GM12878 (cell line): ENCODE data around the gene PLD4. TPM values are rescaled to one million over a fixed set of nuclear protein-coding genes. Genes with fewer than 3 reads are reported as not detected.

Experiments used
- ATAC-seq: fragments of 200-7000 bp; cut with Tn5 transposase; 3 replicates; pipeline ENCODE4 v1.9.1; 2020; ENCODE audit warnings: mild to moderate bottlenecking, moderate library complexity
- BruUV-seq: library from RNA; stranded (reverse); fragments of 400-500 nt; replicated peaks from 2 replicates; lab custom pipeline; 2021; lab: Mats Ljungman, UMichigan
- CTCF ChIA-PET: fragments of 300-600 bp; sonication (Branson Sonifier 250); formaldehyde crosslinking; extraction: SDS; loops from one replicate; lab custom pipeline; 2021; ENCODE audit warnings: inconsistent platforms; lab: Yijun Ruan, JAX
- POLR2A ChIA-PET: fragments of 350-600 bp; formaldehyde crosslinking; extraction: SDS; loops from one replicate; lab custom pipeline; 2021; ENCODE audit warnings: inconsistent platforms; lab: Charles Lee
- RAD21 ChIA-PET: fragments of 300-600 bp; sonication (Branson Sonifier 250); formaldehyde crosslinking; loops from one replicate; lab custom pipeline; 2023; ENCODE audit warnings: antibody characterized with exemption; ENCODE audit not compliant: unreplicated experiment; lab: Charles Lee
- SMC1A ChIA-PET: fragments of 300-600 bp; sonication (Branson Sonifier 250); formaldehyde crosslinking; loops from one replicate; lab custom pipeline; 2023; ENCODE audit not compliant: unreplicated experiment, uncharacterized antibody; lab: Charles Lee
- DNase-seq: peaks from one replicate; pipeline ENCODE4 v3.0.0-alpha.2; 2011; ENCODE audit warnings: low read depth, low spot score
- FAIRE-seq: peaks from 3 replicates; lab custom pipeline; 2011; peaks lifted over from hg19 to GRCh38; lab: Jason Lieb, UNC
- H2AFZ ChIP-seq: 2 replicates; pipeline ENCODE4 v1.6.0; 2011; ENCODE audit warnings: low read depth, low read length, control low read depth; ENCODE audit not compliant: control insufficient read depth
- H3K27ac ChIP-seq: 2 replicates; pipeline ENCODE4 v1.5.1; 2011; ENCODE audit warnings: control low read depth; ENCODE audit not compliant: control insufficient read depth, insufficient read depth
- H3K27me3 ChIP-seq, 2 experiments: replicated peaks in 1 of 2; 2 replicates each; pipeline versions ENCODE4 v1.6.0 to v1.6.1; 2011; ENCODE audit warnings: low read length in 1 of 2; ENCODE audit not compliant: control insufficient read depth in 2 of 2, insufficient read depth in 2 of 2
- H3K36me3 ChIP-seq, 2 experiments: 2 replicates each; pipeline ENCODE4 v1.5.1; 2011; ENCODE audit warnings: low read length in 1 of 2; ENCODE audit not compliant: control insufficient read depth in 2 of 2, insufficient read depth in 2 of 2
- H3K4me1 ChIP-seq: 2 replicates; pipeline ENCODE4 v1.6.1; 2011; ENCODE audit warnings: mild to moderate bottlenecking, low read length, moderate library complexity, mixed read lengths; ENCODE audit not compliant: control insufficient read depth, insufficient read depth
- H3K4me2 ChIP-seq: 2 replicates; pipeline ENCODE4 v1.6.0; 2011; ENCODE audit warnings: control low read depth; ENCODE audit not compliant: control insufficient read depth, insufficient read depth
- H3K4me3 ChIP-seq: fragments of 200-600 bp; sonication (generic); 2 replicates; pipeline ENCODE4 v1.5.1; 2016
- H3K79me2 ChIP-seq: 2 replicates; pipeline ENCODE4 v1.6.0; 2011; ENCODE audit warnings: low read length; ENCODE audit not compliant: control insufficient read depth, insufficient read depth
- H3K9ac ChIP-seq: 2 replicates; pipeline ENCODE4 v1.8.0; 2011; ENCODE audit warnings: low read length, control low read depth, mixed read lengths; ENCODE audit not compliant: control insufficient read depth, insufficient read depth
- H3K9me3 ChIP-seq: replicated peaks from 3 replicates; pipeline ENCODE4 v1.5.1; 2011; ENCODE audit warnings: mild to moderate bottlenecking, low read length; ENCODE audit not compliant: control insufficient read depth, insufficient read depth
- H4K20me1 ChIP-seq: 2 replicates; pipeline ENCODE4 v1.6.0; 2011; ENCODE audit not compliant: control insufficient read depth, insufficient read depth
- MTA3 ChIP-seq: IDR thresholded peaks from 2 replicates; pipeline ENCODE4 v1.6.1; 2012; ENCODE audit warnings: low read length, inconsistent platforms, borderline replicate concordance
- NR2F1 ChIP-seq: fragments of 450-650 bp; conservative IDR thresholded peaks from 2 replicates; pipeline ENCODE4 v1.6.1; 2017; ENCODE audit warnings: mild to moderate bottlenecking
- PAX8 ChIP-seq: fragments of 450-650 bp; IDR thresholded peaks from 2 replicates; pipeline ENCODE4 v1.6.1; 2017; ENCODE audit warnings: mild to moderate bottlenecking, moderate library complexity
- WGBS: methylation state at CpG from one replicate; pipeline ENCODE4 v1.1.6; 2016; ENCODE audit warnings: low lambda C conversion rate; ENCODE audit not compliant: insufficient replicate concordance, insufficient coverage; ENCODE audit errors: missing lambda C conversion rate; 5-methylcytosine and 5-hydroxymethylcytosine counted together
- in situ Hi-C: fragments of 300-500 bp; cut with MboI; formaldehyde crosslinking; loops from 9 replicates; pipeline ENCODE4 v1.14.3; 2018; ENCODE audit warnings: mixed read lengths
- intact Hi-C: fragments of 100-400 bp; cut with micrococcal nuclease; formaldehyde crosslinking; loops from one replicate; pipeline ENCODE4 v1.14.2; 2022; ENCODE audit not compliant: unreplicated experiment
- polyA plus RNA-seq, 11 experiments: library from polyadenylated mRNA; depleted of rRNA in 4 of 11; unstranded in 6 of 11; stranded (reverse) in 5 of 11; fragments of >200 nt; fragmentation: Nextera tagmentation in 4 of 11; fragmentation: Illumina TruSeq in 1 of 11; extraction: Ambion mirVana in 4 of 11; extraction: Trizol in 1 of 11; gene quantifications; 1 replicate in 1 of 11; 2 replicates in 10 of 11; pipeline versions ENCODE4 v1.2.1 to v1.2.3, GENCODE V29; 2011 to 2016; ENCODE audit warnings: inconsistent platforms in 2 of 11, missing spikeins in 2 of 11, low read depth in 1 of 11
- total RNA-seq, 4 experiments: library from RNA; depleted of rRNA in 3 of 4; stranded (reverse); fragments of >200 nt in 3 of 4; fragmentation: Illumina TruSeq in 1 of 4; extraction: Trizol in 1 of 4; gene quantifications; 2 replicates each; pipeline versions ENCODE4 v1.2.1 to v1.2.3, GENCODE V29; 2013 to 2021
- TF ChIP-seq, protein P1 (sequence below): fragments of 450-650 bp; IDR thresholded peaks from 2 replicates; pipeline ENCODE4 v1.6.1; 2017; ENCODE audit warnings: low read depth, mild to moderate bottlenecking, moderate library complexity
- TF ChIP-seq, protein P2 (sequence below): IDR thresholded peaks from 2 replicates; pipeline ENCODE4 v1.6.1; 2011; ENCODE audit warnings: mild to moderate bottlenecking, low read depth, low read length, moderate library complexity; ENCODE audit not compliant: insufficient replicate concordance
- TF ChIP-seq, protein P3 (sequence below): fragments of 450-650 bp; formaldehyde crosslinking; IDR thresholded peaks from 2 replicates; pipeline ENCODE4 v1.5.0; 2022; ENCODE audit warnings: mild to moderate bottlenecking, missing genetic modification characterization

The PLD4 gene
- total and polyA plus RNA-seq, 10 of the 15 experiments (the other 5 are each of a cell fraction or from before 2014, with no cell fraction given): 0.20 to 57.7 (median 9.9) TPM

DNA sequence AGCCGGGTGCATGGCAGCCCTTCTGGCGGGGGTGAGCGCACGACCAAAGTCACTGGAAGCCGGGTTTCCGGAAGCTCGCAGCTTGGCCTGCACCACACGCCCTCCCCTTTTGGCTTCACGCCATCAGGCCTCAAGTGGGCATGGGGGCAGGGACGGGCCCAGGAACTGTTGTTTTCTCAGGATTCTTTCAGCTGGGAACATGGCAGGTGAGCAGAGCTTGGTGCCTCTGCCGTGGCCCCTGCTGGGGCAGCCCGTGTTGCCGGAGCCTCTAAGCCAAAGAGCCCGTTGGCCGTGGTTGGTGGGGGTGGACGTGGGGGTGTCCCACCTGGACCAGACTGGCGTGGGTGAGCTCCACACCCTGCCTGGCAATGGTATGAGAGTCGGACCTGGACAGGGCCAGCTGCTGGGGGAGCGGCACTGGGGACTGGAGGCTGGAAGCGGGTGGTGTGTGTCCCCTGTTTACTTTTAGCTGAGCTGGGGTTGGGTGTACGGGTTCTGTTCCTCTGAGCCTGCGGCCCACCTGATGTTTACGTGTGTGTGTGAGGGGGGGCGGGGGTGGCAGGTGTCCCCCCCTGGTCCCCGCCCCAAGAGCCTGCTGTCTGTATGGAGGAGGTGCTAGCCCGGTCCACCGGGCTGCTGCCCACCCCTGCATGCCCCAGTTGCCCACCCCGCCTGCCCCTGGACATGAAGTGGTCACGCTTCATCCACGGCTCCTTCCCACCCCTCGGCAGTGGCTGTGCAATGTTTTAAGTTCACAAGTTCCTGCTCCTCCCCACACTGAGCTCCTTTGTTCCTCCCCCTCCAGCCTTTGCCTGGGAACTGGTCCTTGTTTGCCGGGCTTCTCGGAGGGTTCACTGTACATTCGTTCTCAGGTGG, 28.7 kb upstream of the PLD4 start:
- TF ChIP-seq, protein P1, sequence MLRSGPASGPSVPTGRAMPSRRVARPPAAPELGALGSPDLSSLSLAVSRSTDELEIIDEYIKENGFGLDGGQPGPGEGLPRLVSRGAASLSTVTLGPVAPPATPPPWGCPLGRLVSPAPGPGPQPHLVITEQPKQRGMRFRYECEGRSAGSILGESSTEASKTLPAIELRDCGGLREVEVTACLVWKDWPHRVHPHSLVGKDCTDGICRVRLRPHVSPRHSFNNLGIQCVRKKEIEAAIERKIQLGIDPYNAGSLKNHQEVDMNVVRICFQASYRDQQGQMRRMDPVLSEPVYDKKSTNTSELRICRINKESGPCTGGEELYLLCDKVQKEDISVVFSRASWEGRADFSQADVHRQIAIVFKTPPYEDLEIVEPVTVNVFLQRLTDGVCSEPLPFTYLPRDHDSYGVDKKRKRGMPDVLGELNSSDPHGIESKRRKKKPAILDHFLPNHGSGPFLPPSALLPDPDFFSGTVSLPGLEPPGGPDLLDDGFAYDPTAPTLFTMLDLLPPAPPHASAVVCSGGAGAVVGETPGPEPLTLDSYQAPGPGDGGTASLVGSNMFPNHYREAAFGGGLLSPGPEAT: no peak
- TF ChIP-seq MTA3 (no peak), NR2F1 (no peak), PAX8 (no peak)
- TF ChIP-seq, protein P2, sequence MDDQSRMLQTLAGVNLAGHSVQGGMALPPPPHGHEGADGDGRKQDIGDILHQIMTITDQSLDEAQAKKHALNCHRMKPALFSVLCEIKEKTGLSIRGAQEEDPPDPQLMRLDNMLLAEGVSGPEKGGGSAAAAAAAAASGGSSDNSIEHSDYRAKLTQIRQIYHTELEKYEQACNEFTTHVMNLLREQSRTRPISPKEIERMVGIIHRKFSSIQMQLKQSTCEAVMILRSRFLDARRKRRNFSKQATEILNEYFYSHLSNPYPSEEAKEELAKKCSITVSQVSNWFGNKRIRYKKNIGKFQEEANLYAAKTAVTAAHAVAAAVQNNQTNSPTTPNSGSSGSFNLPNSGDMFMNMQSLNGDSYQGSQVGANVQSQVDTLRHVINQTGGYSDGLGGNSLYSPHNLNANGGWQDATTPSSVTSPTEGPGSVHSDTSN: no peak
- TF ChIP-seq, protein P3, sequence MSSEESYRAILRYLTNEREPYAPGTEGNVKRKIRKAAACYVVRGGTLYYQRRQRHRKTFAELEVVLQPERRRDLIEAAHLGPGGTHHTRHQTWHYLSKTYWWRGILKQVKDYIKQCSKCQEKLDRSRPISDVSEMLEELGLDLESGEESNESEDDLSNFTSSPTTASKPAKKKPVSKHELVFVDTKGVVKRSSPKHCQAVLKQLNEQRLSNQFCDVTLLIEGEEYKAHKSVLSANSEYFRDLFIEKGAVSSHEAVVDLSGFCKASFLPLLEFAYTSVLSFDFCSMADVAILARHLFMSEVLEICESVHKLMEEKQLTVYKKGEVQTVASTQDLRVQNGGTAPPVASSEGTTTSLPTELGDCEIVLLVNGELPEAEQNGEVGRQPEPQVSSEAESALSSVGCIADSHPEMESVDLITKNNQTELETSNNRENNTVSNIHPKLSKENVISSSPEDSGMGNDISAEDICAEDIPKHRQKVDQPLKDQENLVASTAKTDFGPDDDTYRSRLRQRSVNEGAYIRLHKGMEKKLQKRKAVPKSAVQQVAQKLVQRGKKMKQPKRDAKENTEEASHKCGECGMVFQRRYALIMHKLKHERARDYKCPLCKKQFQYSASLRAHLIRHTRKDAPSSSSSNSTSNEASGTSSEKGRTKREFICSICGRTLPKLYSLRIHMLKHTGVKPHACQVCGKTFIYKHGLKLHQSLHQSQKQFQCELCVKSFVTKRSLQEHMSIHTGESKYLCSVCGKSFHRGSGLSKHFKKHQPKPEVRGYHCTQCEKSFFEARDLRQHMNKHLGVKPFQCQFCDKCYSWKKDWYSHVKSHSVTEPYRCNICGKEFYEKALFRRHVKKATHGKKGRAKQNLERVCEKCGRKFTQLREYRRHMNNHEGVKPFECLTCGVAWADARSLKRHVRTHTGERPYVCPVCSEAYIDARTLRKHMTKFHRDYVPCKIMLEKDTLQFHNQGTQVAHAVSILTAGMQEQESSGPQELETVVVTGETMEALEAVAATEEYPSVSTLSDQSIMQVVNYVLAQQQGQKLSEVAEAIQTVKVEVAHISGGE (CRISPR knock-in tag): no peak
- RAD21 ChIA-PET: interaction anchor here (0.6 kb wide), 1 partner anchor 150 kb away, joined by 3 read pairs; no protein-coding TSS in a partner anchor
- Histone ChIP-seq H3K36me3 (no peaks in the 10 kb centered on the region), H3K4me3 (no peak overlapping the region), H3K79me2 (no peaks in the 10 kb centered on the region), H3K9ac (no peak overlapping the region), H3K27ac (no peak overlapping the region), H3K4me2 (no peak overlapping the region), H3K4me1 (no peaks in the 10 kb centered on the region; the same call in 1 of the 2 replicates), H2AFZ (no peak overlapping the region), H3K9me3 (no peaks in the 10 kb centered on the region), H3K27me3 (peaks cover 0 to 3% of the 10 kb centered on the region in 2 experiments; a peak in 1 of 4 replicates), H4K20me1 (no peaks in the 10 kb centered on the region)
- no TSS peak for BruUV-seq
- ATAC-seq: no peak
- POLR2A ChIA-PET: no interaction called here
- intact Hi-C loops: loop anchor here (5.0 to 10.0 kb wide), 3 partner anchors 36 to 151 kb away; partner anchors contain the start of gene AHNAK2
- SMC1A ChIA-PET: interaction anchor here (0.8 to 1.8 kb wide), 4 partner anchors 29 to 150 kb away, joined by 3 to 8 read pairs (median 4); partner anchors contain the start of gene PLD4
- in situ Hi-C loops: loop anchor here (10.0 kb wide), 1 partner anchor 149 kb away; no protein-coding TSS in a partner anchor
- CTCF ChIA-PET: interaction anchor here (0.7 to 2.5 kb wide), 11 partner anchors 26 to 950 kb away, joined by 3 to 13 read pairs (median 3); partner anchors contain the start of gene PLD4
- WGBS: 63% methylated on average over 28 of the region's 34 CpGs
- no peak for DNase-seq
- no peak for FAIRE-seq
